Parathyroid adenoma (tissue), 2 donors: Measurements from ENCODE around the gene ADGRV1.

Source experiments
- H2AFZ ChIP-seq: fragments of 300-600 bp; sonication (generic); one replicate; pipeline ENCODE4 v1.7.0; 2017; ENCODE audit warnings: antibody characterized with exemption, mild to moderate bottlenecking
- H3K27ac ChIP-seq: fragments of 300-600 bp; sonication (generic); one replicate; pipeline ENCODE4 v1.7.0; 2017
- H3K27me3 ChIP-seq: fragments of 300-600 bp; sonication (generic); one replicate; pipeline ENCODE4 v1.7.0; 2017; ENCODE audit warnings: low read length; ENCODE audit not compliant: control insufficient read depth, insufficient read depth
- H3K36me3 ChIP-seq: fragments of 300-600 bp; sonication (generic); one replicate; pipeline ENCODE4 v1.7.0; 2017; ENCODE audit warnings: low read length; ENCODE audit not compliant: control insufficient read depth, insufficient read depth
- H3K4me1 ChIP-seq: fragments of 300-600 bp; sonication (generic); one replicate; pipeline ENCODE4 v1.7.0; 2017; ENCODE audit warnings: control low read depth
- H3K4me2 ChIP-seq: fragments of 300-600 bp; sonication (generic); one replicate; pipeline ENCODE4 v1.7.0; 2017; ENCODE audit warnings: low read length
- H3K4me3 ChIP-seq: fragments of 300-600 bp; sonication (generic); one replicate; pipeline ENCODE4 v1.7.0; 2017; ENCODE audit warnings: low read depth, low read length
- H3K79me2 ChIP-seq: fragments of 300-600 bp; sonication (generic); one replicate; pipeline ENCODE4 v1.7.0; 2017; ENCODE audit warnings: control low read depth
- H3K9ac ChIP-seq: fragments of 300-600 bp; sonication (generic); one replicate; pipeline ENCODE4 v1.7.0; 2017; ENCODE audit warnings: mild to moderate bottlenecking
- H3K9me3 ChIP-seq: fragments of 300-600 bp; sonication (generic); one replicate; pipeline ENCODE4 v1.7.0; 2017; ENCODE audit warnings: low read length; ENCODE audit not compliant: control insufficient read depth
- CTCF ChIP-seq: fragments of 300-600 bp; sonication (generic); IDR thresholded peaks from one replicate; pipeline ENCODE4 v1.7.0; 2017; ENCODE audit warnings: antibody characterized with exemption, mild to moderate bottlenecking
- donor health status: primary hyperparathyroidism.

Gene ADGRV1

GRCh38 chr5:91118796-91119195 lies 560.2 kb downstream of the ADGRV1 start:
- peak overlapping the region; percentile 39 for H3K27ac ChIP-seq
- H3K4me1 ChIP-seq = peaks cover 20% of the 10 kb centered on the region

GRCh38 chr5:91119217-91119616 lies 560.6 kb downstream of the ADGRV1 start:
- Histone ChIP-seq H3K27me3 (no peaks in the 10 kb centered on the region), H3K4me3 (no peak overlapping the region), H3K4me2 (peak overlapping the region; percentile 41), H3K27ac (peak overlapping the region; percentile 39), H2AFZ (peak overlapping the region; percentile 76), H3K36me3 (no peaks in the 10 kb centered on the region), H3K79me2 (no peaks in the 10 kb centered on the region), H3K4me1 (peaks cover 20% of the 10 kb centered on the region), H3K9ac (no peak overlapping the region), H3K9me3 (no peaks in the 10 kb centered on the region)
- TF ChIP-seq CTCF = no peak

More at GRCh38 chr5:91118796-91119195, 560.2 kb downstream of the ADGRV1 start:
- no peaks in the 10 kb centered on the region for H3K79me2 ChIP-seq
- H3K9ac ChIP-seq = no peak overlapping the region
- no peak overlapping the region for H3K4me3 ChIP-seq
- H3K27me3 ChIP-seq = no peaks in the 10 kb centered on the region
- no peaks in the 10 kb centered on the region for H3K9me3 ChIP-seq
- no peaks in the 10 kb centered on the region for H3K36me3 ChIP-seq
- peak overlapping the region; percentile 41 for H3K4me2 ChIP-seq
- H2AFZ ChIP-seq = peak overlapping the region; percentile 76
- no peak for TF ChIP-seq CTCF

- H3K79me2 ChIP-seq = no peaks in the 10 kb centered on the region
- H3K4me3 ChIP-seq = no peak overlapping the region
- peak overlapping the region; percentile 39 for H3K27ac ChIP-seq
- no peak overlapping the region for H3K9ac ChIP-seq
- TF ChIP-seq CTCF = no peak
- no peaks in the 10 kb centered on the region for H3K9me3 ChIP-seq
- no peaks in the 10 kb centered on the region for H3K36me3 ChIP-seq
- H3K4me2 ChIP-seq = peak overlapping the region; percentile 10
- H2AFZ ChIP-seq = peak overlapping the region; percentile 76
- no peaks in the 10 kb centered on the region for H3K27me3 ChIP-seq
- H3K4me1 ChIP-seq = peaks cover 20% of the 10 kb centered on the region
These were observed 561.6 kb downstream of the ADGRV1 start for GRCh38 chr5:91119981-91120850.

- Histone ChIP-seq H3K9ac (no peak overlapping the region), H3K4me2 (no peak overlapping the region), H3K4me1 (peaks cover 20% of the 10 kb centered on the region), H2AFZ (no peak overlapping the region), H3K36me3 (no peaks in the 10 kb centered on the region), H3K79me2 (no peaks in the 10 kb centered on the region), H3K9me3 (no peaks in the 10 kb centered on the region), H3K27ac (no peak overlapping the region), H3K27me3 (no peaks in the 10 kb centered on the region), H3K4me3 (no peak overlapping the region)
- TF ChIP-seq CTCF = no peak
These were observed 562.9 kb downstream of the ADGRV1 start for GRCh38 chr5:91121347-91121993.
